A549 (cell line): Measurements from ENCODE around the gene NFATC4. TPM values are rescaled to one million over a fixed set of nuclear protein-coding genes. Genes with fewer than 3 reads are reported as not detected.

ENCODE experiments used
- ATAC-seq, 2 experiments: fragments of 200-7000 bp in 1 of 2; fragments of >200 bp in 1 of 2; cut with Nextera tagmentation in 1 of 2; cut with Tn5 transposase in 1 of 2; 3 replicates each; pipeline versions ENCODE4 v1.8.0 to v1.9.1; 2018 to 2020; ENCODE audit warnings: mild to moderate bottlenecking in 1 of 2, moderate library complexity in 1 of 2
- CTCF ChIA-PET: fragments of 300-600 bp; sonication (Branson Sonifier 250); formaldehyde crosslinking; extraction: SDS; loops from one replicate; lab custom pipeline; 2021; ENCODE audit warnings: antibody characterized with exemption, inconsistent platforms; lab: Yijun Ruan, JAX
- POLR2A ChIA-PET: fragments of 350-600 bp; formaldehyde crosslinking; extraction: SDS; loops from one replicate; lab custom pipeline; 2021; ENCODE audit warnings: antibody characterized with exemption, inconsistent platforms; lab: Yijun Ruan, JAX
- DNase-seq, 2 experiments: peaks; one replicate each; pipeline versions ENCODE4 v3.0.0 to v3.0.0-alpha.2; 2011 to 2016; ENCODE audit warnings: low read depth in 1 of 2, low spot score in 1 of 2
- FAIRE-seq: peaks from 2 replicates; lab custom pipeline; 2011; peaks lifted over from hg19 to GRCh38; lab: Jason Lieb, UNC
- H3K27ac ChIP-seq, 2 experiments: fragments of >200 bp; sonication (Bioruptor Twin); formaldehyde crosslinking; 3 replicates each; pipeline ENCODE4 v1.5.1; 2016 to 2017
- H3K4me1 ChIP-seq: fragments of >200 bp; sonication (Bioruptor Twin); formaldehyde crosslinking; 3 replicates; pipeline ENCODE4 v1.6.1; 2016
- H3K4me2 ChIP-seq: fragments of >200 bp; sonication (Bioruptor Twin); formaldehyde crosslinking; 3 replicates; pipeline ENCODE4 v1.6.1; 2016
- H3K4me3 ChIP-seq: fragments of >200 bp; sonication (Bioruptor Twin); formaldehyde crosslinking; 3 replicates; pipeline ENCODE4 v1.5.1; 2016
- H3K9me3 ChIP-seq: fragments of >200 bp; sonication (Bioruptor Twin); formaldehyde crosslinking; 3 replicates; pipeline ENCODE4 v1.6.1; 2016
- BHLHE40 ChIP-seq: IDR thresholded peaks from 2 replicates; pipeline ENCODE4 v1.6.1; 2012; ENCODE audit warnings: low read depth, low read length, inconsistent platforms
- CHD2 ChIP-seq: fragments of 150-350 bp; IDR thresholded peaks from 2 replicates; pipeline ENCODE4 v1.6.1; 2014; ENCODE audit warnings: low read length; ENCODE audit not compliant: partially characterized antibody
- CTCF ChIP-seq: fragments of >200 bp; sonication (Bioruptor Twin); formaldehyde crosslinking; IDR thresholded peaks from 3 replicates; pipeline ENCODE4 v1.5.1; 2016
- E2F6 ChIP-seq: IDR thresholded peaks from 2 replicates; pipeline ENCODE4 v1.6.1; 2012; ENCODE audit warnings: low read depth, borderline replicate concordance
- FOSB ChIP-seq: fragments of 250-450 bp; sonication (Bioruptor Pico); IDR thresholded peaks from 2 replicates; pipeline ENCODE4 v1.5.0; 2020; ENCODE audit warnings: mild to moderate bottlenecking, moderate library complexity
- HDAC2 ChIP-seq: fragments of 200-600 bp; sonication (generic); IDR thresholded peaks from 2 replicates; pipeline ENCODE4 v1.6.1; 2016
- HOXB13 ChIP-seq: fragments of 250-450 bp; sonication (Bioruptor Pico); IDR thresholded peaks from 2 replicates; pipeline ENCODE4 v1.5.0; 2020; ENCODE audit warnings: low read depth, mild to moderate bottlenecking, moderate library complexity
- JUN ChIP-seq, 2 experiments: fragments of >200 bp; sonication (Bioruptor Twin); formaldehyde crosslinking; IDR thresholded peaks; 2 replicates in 1 of 2; 3 replicates in 1 of 2; pipeline ENCODE4 v1.6.1; 2016 to 2017
- JUNB ChIP-seq: fragments of >200 bp; sonication (Bioruptor Twin); formaldehyde crosslinking; IDR thresholded peaks from 2 replicates; pipeline ENCODE4 v1.6.1; 2016
- NPAS2 ChIP-seq: fragments of 250-450 bp; sonication (Bioruptor Pico); IDR thresholded peaks from 2 replicates; pipeline ENCODE4 v1.8.0; 2022; ENCODE audit warnings: mild to moderate bottlenecking, moderate library complexity, borderline replicate concordance
- PHF8 ChIP-seq: fragments of 200-600 bp; sonication (generic); IDR thresholded peaks from 2 replicates; pipeline ENCODE4 v1.6.1; 2016; ENCODE audit warnings: low read depth, mild to moderate bottlenecking, antibody characterized with exemption, moderate library complexity, borderline replicate concordance
- RCOR1 ChIP-seq: fragments of 150-350 bp; IDR thresholded peaks from 2 replicates; pipeline ENCODE4 v1.6.1; 2014; ENCODE audit warnings: antibody characterized with exemption, low read length, low read depth
- RNF2 ChIP-seq: fragments of 200-600 bp; sonication (generic); IDR thresholded peaks from 2 replicates; pipeline ENCODE4 v1.6.1; 2016; ENCODE audit warnings: low read depth, mild to moderate bottlenecking, antibody characterized with exemption, moderate library complexity, borderline replicate concordance
- SMC3 ChIP-seq: fragments of >200 bp; sonication (Bioruptor Twin); formaldehyde crosslinking; IDR thresholded peaks from 3 replicates; pipeline ENCODE4 v1.6.1; 2018; ENCODE audit warnings: inconsistent platforms
- TFCP2L1 ChIP-seq: fragments of 250-450 bp; sonication (Bioruptor Pico); IDR thresholded peaks from 2 replicates; pipeline ENCODE4 v1.5.0; 2021; ENCODE audit warnings: mild to moderate bottlenecking
- ZSCAN20 ChIP-seq: fragments of 250-450 bp; sonication (Bioruptor Pico); IDR thresholded peaks from 2 replicates; pipeline ENCODE4 v1.8.0; 2022; ENCODE audit warnings: mild to moderate bottlenecking, moderate library complexity
- WGBS: methylation state at CpG from one replicate; pipeline ENCODE4 v1.1.6; 2017; ENCODE audit errors: missing lambda C conversion rate; 5-methylcytosine and 5-hydroxymethylcytosine counted together
- polyA plus RNA-seq, 4 experiments: library from polyadenylated mRNA; depleted of rRNA in 3 of 4; stranded (reverse); fragments of >200 nt; fragmentation: RNase III in 1 of 4; extraction: RNeasy Plus Mini Kit Qiagen cat#74134 plus additional on column Dnase treatment in 1 of 4; gene quantifications; 2 replicates in 3 of 4; 3 replicates in 1 of 4; pipeline ENCODE4 v1.2.3, GENCODE V29; 2011 to 2017
- TF ChIP-seq, protein P1 (sequence below): fragments of 200-600 bp; sonication (generic); IDR thresholded peaks from 2 replicates; pipeline ENCODE4 v1.6.1; 2016; ENCODE audit warnings: antibody characterized with exemption, mild to moderate bottlenecking, moderate library complexity

The NFATC4 gene
- polyA plus RNA-seq, 2 of the 4 experiments (the other 2 are of a cell fraction), result 0.04 to 0.32 TPM

DNA sequence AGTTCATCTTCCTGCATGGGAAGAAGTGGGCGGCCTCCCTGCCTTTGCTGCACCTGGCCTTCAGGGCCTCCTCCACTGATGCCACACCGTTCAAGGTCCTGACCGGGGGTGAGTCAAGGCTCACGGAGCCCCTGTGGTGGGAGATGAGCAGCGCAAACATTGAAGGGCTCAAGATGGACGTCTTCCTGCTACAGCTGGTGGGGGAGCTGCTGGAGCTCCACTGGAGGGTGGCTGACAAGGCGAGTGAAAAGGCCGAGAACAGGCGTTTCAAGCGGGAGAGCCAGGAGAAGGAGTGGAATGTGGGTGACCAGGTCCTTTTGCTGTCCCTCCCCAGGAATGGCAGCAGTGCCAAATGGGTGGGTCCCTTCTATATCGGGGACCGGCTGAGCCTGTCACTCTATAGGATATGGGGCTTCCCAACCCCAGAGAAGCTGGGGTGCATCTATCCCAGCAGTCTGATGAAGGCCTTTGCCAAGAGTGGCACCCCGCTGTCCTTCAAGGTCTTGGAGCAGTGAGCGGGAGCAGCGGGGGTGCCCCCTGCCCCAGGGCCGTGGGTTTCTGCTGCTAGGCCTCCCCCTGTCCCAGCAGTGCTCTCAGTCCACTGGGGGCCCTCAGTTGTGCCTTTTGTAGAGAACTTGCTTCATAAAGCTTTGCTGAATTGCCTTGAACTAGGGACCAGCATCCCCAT lies 49.1 kb downstream of the NFATC4 start:
- ATAC-seq (no peak), DNase-seq (no peak), FAIRE-seq (no peak)
- CTCF ChIA-PET, result interaction anchor here (0.9 to 16.5 kb wide), 4 partner anchors 12 to 1297 kb away, joined by 3 to 254 read pairs (median 118); partner anchors contain the start of genes ADCY4, CBLN3, KHNYN and RIPK3
- H3K27ac ChIP-seq, result no peak overlapping the region
- no peak overlapping the region for H3K4me2 ChIP-seq
- no peaks in the 10 kb centered on the region for H3K9me3 ChIP-seq
- no peaks in the 10 kb centered on the region for H3K4me1 ChIP-seq
- no peak overlapping the region for H3K4me3 ChIP-seq
- POLR2A ChIA-PET, result no interaction called here
- 86% methylated on average over 14 of the region's 16 CpGs for whole genome bisulfite sequencing
- TF ChIP-seq CHD2 (no peak), FOSB (no peak), JUN (IDR thresholded peaks at IDR 0.05) (no peak), HOXB13 (no peak), HDAC2 (no peak), ZSCAN20 (CRISPR knock-in tag) (no peak), PHF8 (no peak), TFCP2L1 (no peak), RNF2 (no peak), CTCF (no peak), NPAS2 (CRISPR knock-in tag) (no peak), BHLHE40 (no peak)
- TF ChIP-seq, protein P1, sequence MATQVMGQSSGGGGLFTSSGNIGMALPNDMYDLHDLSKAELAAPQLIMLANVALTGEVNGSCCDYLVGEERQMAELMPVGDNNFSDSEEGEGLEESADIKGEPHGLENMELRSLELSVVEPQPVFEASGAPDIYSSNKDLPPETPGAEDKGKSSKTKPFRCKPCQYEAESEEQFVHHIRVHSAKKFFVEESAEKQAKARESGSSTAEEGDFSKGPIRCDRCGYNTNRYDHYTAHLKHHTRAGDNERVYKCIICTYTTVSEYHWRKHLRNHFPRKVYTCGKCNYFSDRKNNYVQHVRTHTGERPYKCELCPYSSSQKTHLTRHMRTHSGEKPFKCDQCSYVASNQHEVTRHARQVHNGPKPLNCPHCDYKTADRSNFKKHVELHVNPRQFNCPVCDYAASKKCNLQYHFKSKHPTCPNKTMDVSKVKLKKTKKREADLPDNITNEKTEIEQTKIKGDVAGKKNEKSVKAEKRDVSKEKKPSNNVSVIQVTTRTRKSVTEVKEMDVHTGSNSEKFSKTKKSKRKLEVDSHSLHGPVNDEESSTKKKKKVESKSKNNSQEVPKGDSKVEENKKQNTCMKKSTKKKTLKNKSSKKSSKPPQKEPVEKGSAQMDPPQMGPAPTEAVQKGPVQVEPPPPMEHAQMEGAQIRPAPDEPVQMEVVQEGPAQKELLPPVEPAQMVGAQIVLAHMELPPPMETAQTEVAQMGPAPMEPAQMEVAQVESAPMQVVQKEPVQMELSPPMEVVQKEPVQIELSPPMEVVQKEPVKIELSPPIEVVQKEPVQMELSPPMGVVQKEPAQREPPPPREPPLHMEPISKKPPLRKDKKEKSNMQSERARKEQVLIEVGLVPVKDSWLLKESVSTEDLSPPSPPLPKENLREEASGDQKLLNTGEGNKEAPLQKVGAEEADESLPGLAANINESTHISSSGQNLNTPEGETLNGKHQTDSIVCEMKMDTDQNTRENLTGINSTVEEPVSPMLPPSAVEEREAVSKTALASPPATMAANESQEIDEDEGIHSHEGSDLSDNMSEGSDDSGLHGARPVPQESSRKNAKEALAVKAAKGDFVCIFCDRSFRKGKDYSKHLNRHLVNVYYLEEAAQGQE, result no peak

GRCh38 chr14:24417832-24418491 lies 50.0 kb downstream of the NFATC4 start:
- no peak overlapping the region for H3K4me3 ChIP-seq
- ChIA-PET CTCF (interaction anchor here (1.2 to 16.5 kb wide), 6 partner anchors 12 to 175 kb away, joined by 3 to 254 read pairs (median 3); partner anchors contain the start of genes ADCY4, CBLN3, KHNYN and RIPK3), POLR2A (interaction anchor here (2.2 kb wide), 1 partner anchor 12 kb away, joined by 14 read pairs; the partner anchor contains the start of genes CBLN3 and KHNYN)
- no peaks in the 10 kb centered on the region for H3K9me3 ChIP-seq
- H3K27ac ChIP-seq, result no peak overlapping the region
- TF ChIP-seq RCOR1 (no peak), E2F6 (no peak), JUNB (no peak), ZSCAN20 (CRISPR knock-in tag) (no peak), RNF2 (no peak), SMC3 (no peak)
- no peaks in the 10 kb centered on the region for H3K4me1 ChIP-seq
- DNase-seq (no peak), FAIRE-seq (no peak), ATAC-seq (no peak)
- WGBS, result 65% methylated on average over 6 of the region's 6 CpGs
- H3K4me2 ChIP-seq, result no peak overlapping the region
